Urinary bladder (tissue), 4 donors: ENCODE measurements around the gene GDE1. TPM values are rescaled to one million over a fixed set of nuclear protein-coding genes. Genes with fewer than 3 reads are reported as not detected.

Experiments used
- DNase-seq: peaks from one replicate; pipeline ENCODE4 v3.0.0-alpha.2; 2015; ENCODE audit errors: extremely low spot score
- H3K27ac ChIP-seq: one replicate; pipeline ENCODE4 v1.5.1; 2013; ENCODE audit warnings: low read depth, mild to moderate bottlenecking, moderate library complexity
- H3K36me3 ChIP-seq: one replicate; pipeline ENCODE4 v1.6.1; 2013; ENCODE audit warnings: mild to moderate bottlenecking, moderate library complexity; ENCODE audit not compliant: insufficient read depth
- H3K4me1 ChIP-seq: one replicate; pipeline ENCODE4 v1.6.1; 2013; ENCODE audit warnings: mild to moderate bottlenecking, moderate library complexity; ENCODE audit not compliant: insufficient read depth
- H3K4me3 ChIP-seq: one replicate; pipeline ENCODE4 v1.5.1; 2013; ENCODE audit warnings: low read depth, low read length
- WGBS: extraction: QIAGEN DNeasy Blood & Tissue Kit; methylation state at CpG from one replicate; pipeline ENCODE4 v1.1.7; 2013; 5-methylcytosine and 5-hydroxymethylcytosine counted together
- polyA plus RNA-seq: library from polyadenylated mRNA; stranded (reverse); fragments of 200-250 nt; gene quantifications from one replicate; pipeline ENCODE4 v1.2.3, GENCODE V29; 2013
- total RNA-seq: library from RNA; depleted of rRNA; stranded (reverse); fragments of >200 nt; gene quantifications from one replicate; pipeline ENCODE4 v1.2.3, GENCODE V29; 2014
- donor health status: healthy with polysubstance abuse.
- donor health status: healthy.

GDE1 gene
- total and polyA plus RNA-seq, 2 donors = 54.8 to 73.9 TPM

DNA sequence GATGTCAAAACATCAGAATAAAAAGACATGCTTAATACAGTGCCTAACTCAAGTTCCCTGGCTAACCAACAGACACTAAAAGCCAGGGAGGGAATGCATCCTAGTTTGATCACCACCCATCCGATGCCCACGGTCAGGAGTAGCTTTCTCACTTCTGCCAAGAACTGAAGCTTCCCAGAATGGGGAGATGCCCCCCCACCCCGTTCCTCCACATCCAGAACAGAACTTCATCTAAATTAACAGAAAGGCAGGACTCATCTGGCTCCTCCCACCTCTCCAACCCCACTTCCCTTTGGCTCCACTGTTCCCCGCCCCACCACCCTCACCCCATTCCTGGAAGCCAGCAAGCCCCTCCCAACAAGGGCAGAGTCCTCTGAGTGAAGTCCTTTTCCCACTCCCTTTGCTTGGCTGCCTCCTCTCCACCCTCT, 33.7 kb downstream of the GDE1 start:
- WGBS = 37% methylated on average over 4 of the region's 4 CpGs

DNA sequence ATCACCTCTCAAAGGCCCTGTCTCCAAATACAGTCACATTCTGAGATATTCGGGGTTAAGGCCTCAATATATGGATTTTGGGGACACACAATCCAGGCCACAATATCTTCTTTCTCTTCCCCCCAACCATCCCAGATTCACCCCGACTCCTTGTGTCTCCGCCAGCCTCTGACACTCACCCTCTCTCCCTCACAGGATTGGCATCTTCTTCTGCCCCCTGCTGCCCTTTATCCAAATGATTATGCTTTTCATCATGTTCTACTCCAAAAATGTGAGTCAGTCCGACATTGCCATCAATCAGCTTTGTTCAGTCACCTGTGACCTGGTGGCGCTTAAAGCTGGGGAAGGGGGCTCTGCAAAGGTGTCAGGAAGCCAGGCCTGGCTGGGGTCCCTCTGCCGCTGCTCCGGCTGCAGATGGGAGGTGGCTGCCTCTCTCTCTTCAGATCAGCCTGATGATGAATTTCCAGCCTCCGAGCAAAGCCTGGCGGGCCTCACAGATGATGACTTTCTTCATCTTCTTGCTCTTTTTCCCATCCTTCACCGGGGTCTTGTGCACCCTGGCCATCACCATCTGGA, 35.1 kb downstream of the GDE1 start:
- DNase-seq = no peak
- H3K4me1 ChIP-seq = no peaks in the 10 kb centered on the region
- 86% methylated on average over 10 of the region's 10 CpGs for WGBS
- no peak overlapping the region for H3K4me3 ChIP-seq
- H3K27ac ChIP-seq = no peak overlapping the region
- H3K36me3 ChIP-seq = no peaks in the 10 kb centered on the region

More for the DNA sequence above, 33.7 kb downstream of the GDE1 start:
- no peaks in the 10 kb centered on the region for H3K36me3 ChIP-seq
- H3K27ac ChIP-seq = no peak overlapping the region
- H3K4me3 ChIP-seq = no peak overlapping the region
- H3K4me1 ChIP-seq = no peaks in the 10 kb centered on the region
- DNase-seq = no peak

- no peaks in the 10 kb centered on the region for H3K4me1 ChIP-seq
- no peak overlapping the region for H3K4me3 ChIP-seq
- no peaks in the 10 kb centered on the region for H3K36me3 ChIP-seq
- no peak for DNase-seq
- H3K27ac ChIP-seq = no peak overlapping the region
- WGBS = 83% methylated on average over 4 of the region's 4 CpGs
Observed at GRCh38 chr16:19486051-19486450, 35.8 kb downstream of the GDE1 start.

DNA sequence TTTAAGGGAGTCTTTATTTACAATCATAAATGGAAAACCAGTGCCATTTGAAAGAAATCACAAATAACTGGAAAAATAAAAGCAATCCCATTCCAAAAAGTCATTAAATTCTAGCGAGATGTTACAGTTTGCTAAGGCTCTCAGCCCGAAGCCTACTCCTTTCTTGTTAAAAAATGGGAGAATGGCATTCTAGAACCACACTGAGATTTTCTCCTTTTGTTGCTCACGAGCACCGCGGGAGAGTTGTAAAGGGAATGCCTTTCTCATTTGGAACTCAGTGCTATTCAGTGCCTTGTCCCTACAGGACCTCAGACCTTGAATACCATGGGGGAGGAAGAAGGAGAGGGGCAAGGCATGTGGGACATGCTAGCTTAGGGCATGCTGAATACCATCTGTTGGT, 36.3 kb downstream of the GDE1 start:
- WGBS = 83% methylated on average over 5 of the region's 5 CpGs
- Histone ChIP-seq H3K36me3 (no peaks in the 10 kb centered on the region), H3K4me3 (no peak overlapping the region), H3K27ac (no peak overlapping the region), H3K4me1 (no peaks in the 10 kb centered on the region)
- no peak for DNase-seq

DNA sequence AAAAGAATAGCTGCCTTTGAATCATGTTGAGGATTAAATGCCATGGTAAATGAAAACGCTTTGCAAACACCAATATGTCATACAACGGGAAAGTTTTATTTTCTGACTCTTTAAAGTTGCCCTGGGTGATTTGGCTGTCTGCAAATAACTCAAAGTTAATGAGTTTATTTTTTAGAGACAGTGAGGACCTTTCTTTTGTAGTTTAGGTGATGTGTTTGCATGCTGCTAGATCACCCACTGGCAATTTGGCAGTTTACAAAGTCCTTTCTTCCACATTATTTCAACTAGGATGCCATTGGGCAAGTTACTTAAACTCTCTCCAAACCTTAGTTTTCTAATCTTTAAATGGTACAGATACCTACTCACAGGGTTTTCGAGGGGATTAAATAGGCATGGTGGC, 37.8 kb downstream of the GDE1 start:
- DNase-seq = no peak
- Histone ChIP-seq H3K4me1 (no peaks in the 10 kb centered on the region), H3K36me3 (no peaks in the 10 kb centered on the region), H3K4me3 (no peak overlapping the region), H3K27ac (no peak overlapping the region)
- 80% methylated on average over 3 of the region's 3 CpGs for WGBS

- DNase-seq = no peak
- no peak overlapping the region for H3K27ac ChIP-seq
- 81% methylated on average over 1 of the region's 1 CpG for WGBS
- H3K36me3 ChIP-seq = no peaks in the 10 kb centered on the region
- no peaks in the 10 kb centered on the region for H3K4me1 ChIP-seq
- no peak overlapping the region for H3K4me3 ChIP-seq
Observed at GRCh38 chr16:19482291-19482690, 39.6 kb downstream of the GDE1 start.

DNA sequence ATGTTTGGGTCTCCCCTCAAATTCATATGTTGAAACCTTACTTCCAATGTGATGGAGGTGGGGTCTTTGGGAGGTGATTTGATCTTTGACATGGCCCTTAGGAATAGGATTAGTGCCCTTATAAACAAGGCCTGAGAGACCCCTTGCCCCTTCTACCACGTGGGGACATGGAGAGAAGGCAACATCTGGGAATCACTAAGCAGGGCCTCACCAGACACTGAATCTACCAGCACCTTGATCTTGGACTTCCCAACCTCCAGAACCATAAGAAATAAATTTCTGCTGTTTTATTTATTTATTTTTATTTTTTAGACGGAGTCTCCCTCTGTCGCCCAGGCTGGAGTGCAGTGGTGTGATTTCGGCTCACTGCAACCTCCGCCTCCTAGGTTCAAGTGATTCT, 40.1 kb downstream of the GDE1 start:
- Histone ChIP-seq H3K4me3 (no peak overlapping the region), H3K27ac (no peak overlapping the region), H3K36me3 (no peaks in the 10 kb centered on the region), H3K4me1 (no peaks in the 10 kb centered on the region)
- DNase-seq = no peak
- 84% methylated on average over 5 of the region's 5 CpGs for WGBS

- no peak overlapping the region for H3K27ac ChIP-seq
- 84% methylated on average over 2 of the region's 2 CpGs for WGBS
Observed at GRCh38 chr16:19481296-19481695, 40.6 kb downstream of the GDE1 start.

DNA sequence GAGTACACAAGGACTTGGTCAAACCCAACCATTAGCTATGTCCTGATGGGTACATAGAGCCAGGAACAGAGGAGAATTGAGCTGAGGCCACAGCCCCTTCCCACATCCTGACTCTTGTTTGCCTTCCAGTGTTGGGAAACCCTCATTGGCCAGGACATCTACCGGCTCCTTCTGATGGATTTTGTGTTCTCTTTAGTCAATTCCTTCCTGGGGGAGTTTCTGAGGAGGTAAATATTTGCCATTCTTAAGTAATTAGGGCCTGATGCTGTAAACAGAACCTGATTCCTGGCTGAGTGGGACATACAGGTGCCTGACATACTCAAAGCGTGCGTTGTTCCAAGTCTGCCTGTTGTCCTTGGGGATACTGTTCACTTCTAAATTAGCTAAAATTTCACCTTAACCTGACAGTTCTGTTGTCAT, 42.6 kb downstream of the GDE1 start:
- no peak overlapping the region for H3K4me3 ChIP-seq
- no peaks in the 10 kb centered on the region for H3K4me1 ChIP-seq
- H3K27ac ChIP-seq = no peak overlapping the region
- 63% methylated on average over 3 of the region's 3 CpGs for WGBS
- H3K36me3 ChIP-seq = no peaks in the 10 kb centered on the region
- no peak for DNase-seq

More at GRCh38 chr16:19481296-19481695, 40.6 kb downstream of the GDE1 start:
- Histone ChIP-seq H3K4me3 (no peak overlapping the region), H3K36me3 (no peaks in the 10 kb centered on the region), H3K4me1 (no peaks in the 10 kb centered on the region)
- no peak for DNase-seq

- no peak overlapping the region for H3K27ac ChIP-seq
Observed at GRCh38 chr16:19478505-19478904, 43.4 kb downstream of the GDE1 start.

DNA sequence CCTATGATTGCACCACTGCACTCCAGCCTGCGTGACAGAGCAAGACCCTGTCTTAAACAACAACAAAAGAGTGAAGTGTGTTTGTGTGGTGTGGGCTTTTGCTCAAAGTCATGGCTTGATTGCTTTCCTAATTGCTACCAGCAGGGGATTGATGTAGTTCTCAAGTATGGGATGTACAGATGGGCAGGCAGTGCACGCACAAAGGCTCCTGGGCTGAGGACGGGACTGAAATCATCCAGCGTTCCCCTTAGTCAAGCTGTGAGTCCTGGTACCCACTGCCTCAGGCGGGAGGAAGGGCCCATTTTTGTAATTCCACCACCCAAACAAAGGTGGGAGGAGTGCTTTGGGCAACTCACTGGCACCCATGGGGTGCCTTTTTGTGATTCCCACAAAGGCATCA, 47.3 kb downstream of the GDE1 start:
- WGBS = 66% methylated on average over 5 of the region's 5 CpGs
- no peaks in the 10 kb centered on the region for H3K36me3 ChIP-seq
- H3K4me3 ChIP-seq = no peak overlapping the region
- H3K4me1 ChIP-seq = no peaks in the 10 kb centered on the region
- H3K27ac ChIP-seq = no peak overlapping the region
- no peak for DNase-seq

More at GRCh38 chr16:19478505-19478904, 43.4 kb downstream of the GDE1 start:
- 42% methylated on average over 1 of the region's 1 CpG for WGBS
- DNase-seq = no peak
- Histone ChIP-seq H3K4me1 (no peaks in the 10 kb centered on the region), H3K4me3 (no peak overlapping the region), H3K36me3 (no peaks in the 10 kb centered on the region)

DNA sequence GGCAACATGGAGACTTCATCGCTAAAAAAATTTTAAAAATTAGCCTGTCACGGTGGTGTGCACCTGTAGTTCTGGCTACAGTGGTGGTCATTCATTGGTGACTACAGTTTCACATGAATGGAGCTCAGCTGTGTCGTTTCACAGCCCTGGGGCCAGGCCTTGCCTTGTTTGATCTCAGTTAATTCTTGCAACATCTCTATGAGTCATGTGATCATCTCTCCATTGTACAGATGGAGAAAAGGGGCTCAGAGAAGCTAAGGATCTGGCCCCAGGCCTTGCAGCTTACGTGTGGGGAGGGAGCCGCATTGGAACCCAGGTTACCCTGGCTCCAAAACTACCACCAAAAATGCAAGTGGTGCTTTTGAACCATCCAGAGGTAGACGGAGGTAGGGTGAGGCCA, 49.4 kb downstream of the GDE1 start:
- DNase-seq = no peak
- no peaks in the 10 kb centered on the region for H3K4me1 ChIP-seq
- H3K27ac ChIP-seq = no peak overlapping the region
- H3K4me3 ChIP-seq = no peak overlapping the region
- 87% methylated on average over 6 of the region's 6 CpGs for WGBS
- no peaks in the 10 kb centered on the region for H3K36me3 ChIP-seq

GRCh38 chr16:19468300-19468699, 53.6 kb downstream of the GDE1 start:
- no peak overlapping the region for H3K27ac ChIP-seq
- H3K4me3 ChIP-seq = no peak overlapping the region
- WGBS = 84% methylated on average over 3 of the region's 3 CpGs
- no peaks in the 10 kb centered on the region for H3K4me1 ChIP-seq
- no peak for DNase-seq
- no peaks in the 10 kb centered on the region for H3K36me3 ChIP-seq

DNA sequence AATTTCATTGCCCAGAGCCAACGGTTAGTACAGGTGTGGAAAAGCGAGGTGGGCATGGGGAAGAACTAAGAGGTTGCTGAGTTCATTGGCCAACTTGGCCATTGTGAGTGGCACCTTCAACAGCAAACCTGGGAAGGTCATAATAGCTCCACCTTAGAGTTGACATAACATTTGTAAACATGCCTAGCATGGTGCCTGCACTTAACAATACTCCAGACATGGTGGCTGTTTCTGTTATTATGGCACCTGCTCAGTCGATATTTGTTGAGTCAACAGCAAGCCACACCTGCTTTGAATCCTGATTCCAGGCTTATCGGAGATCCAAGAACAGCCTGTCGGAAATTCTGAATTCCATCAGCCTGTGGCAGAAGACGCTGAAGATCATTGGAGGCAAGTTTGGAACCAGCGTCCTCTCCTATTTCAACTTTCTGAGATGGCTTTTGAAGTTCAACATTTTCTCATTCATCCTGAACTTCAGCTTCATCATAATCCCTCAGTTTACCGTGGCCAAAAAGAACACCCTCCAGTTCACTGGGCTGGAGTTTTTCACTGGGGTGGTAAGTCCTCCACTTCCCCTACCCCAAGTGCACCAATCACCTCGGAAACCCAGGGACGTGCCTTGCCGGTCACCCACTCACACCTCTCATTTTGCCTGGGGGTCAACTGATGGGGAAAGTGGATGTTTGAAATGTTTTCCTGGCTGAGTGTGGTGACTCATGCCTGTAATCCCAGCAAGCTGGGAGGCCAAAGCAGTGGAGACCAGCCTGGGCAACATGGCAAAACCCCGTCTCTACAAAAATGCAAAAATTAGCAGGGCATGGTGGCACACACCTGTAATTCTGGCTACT, 58.2 kb downstream of the GDE1 start:
- DNase-seq = no peak
- WGBS = 88% methylated on average over 12 of the region's 12 CpGs
- H3K36me3 ChIP-seq = no peaks in the 10 kb centered on the region

More for the DNA sequence above, 58.2 kb downstream of the GDE1 start:
- Histone ChIP-seq H3K4me3 (no peak overlapping the region), H3K4me1 (no peaks in the 10 kb centered on the region), H3K27ac (no peak overlapping the region)
